Activated T-cell treated with anti-CD3 and anti-CD28 coated beads, Interleukin-2, amount 50 U/mL, for 4 hours (primary cell): Measurements from ENCODE around the gene PPP1R16B. TPM values are rescaled to one million over a fixed set of nuclear protein-coding genes. Genes with fewer than 3 reads are reported as not detected.

Experiments used
- total RNA-seq, 3 donors: library from RNA; stranded (reverse); gene quantifications; one replicate each; pipeline ENCODE4 v1.2.1, GENCODE V29; 2021

Gene PPP1R16B
- total RNA-seq, 3 donors from 2014 or later: 148 to 163 (median 160) TPM

Other genes with a start within 250 kb of the PPP1R16B start
- gene ADIG, start 224.5 kb upstream of the PPP1R16B start, total RNA-seq: not detected
- not detected for gene ARHGAP40, start 203.9 kb upstream of the PPP1R16B start, total RNA-seq
- not detected for gene SLC32A1, start 81.2 kb upstream of the PPP1R16B start, total RNA-seq
- 10 to 100 TPM; 20.1 to 23.0 (median 21.1) TPM for gene ACTR5, start 57.2 kb upstream of the PPP1R16B start, total RNA-seq
- gene FAM83D, start 120.7 kb downstream of the PPP1R16B start, total RNA-seq: 1 to 10 TPM; 1.3 to 1.9 (median 1.4) TPM
- gene DHX35, start 156.6 kb downstream of the PPP1R16B start, total RNA-seq: 10 to 100 TPM; 14.3 to 17.2 (median 15.8) TPM